ENCODE measurements around the gene MRPL42. TPM values are rescaled to one million over a fixed set of nuclear protein-coding genes. Genes with fewer than 3 reads are reported as not detected.
"Not testable (repeated sequence)": the region's sequence is repeated elsewhere in the genome, so short reads cannot be mapped to it uniquely, and the experiment has no call there.

MRPL42 gene
- polyA plus RNA-seq, 4 donors = 48.9 to 105 (median 71.8) TPM

GRCh38 chr12:93484315-93484981 is 17.1 kb downstream of the MRPL42 start:
- DNase-seq (ENCODE audit: low read depth in 4 of 4, low spot score in 3 of 4) = no peak

- not testable (repeated sequence) for DNase-seq (ENCODE audit: low read depth in 4 of 4, low spot score in 3 of 4)
Measured at GRCh38 chr12:93492808-93493207, 25.5 kb downstream of the MRPL42 start.

DNA sequence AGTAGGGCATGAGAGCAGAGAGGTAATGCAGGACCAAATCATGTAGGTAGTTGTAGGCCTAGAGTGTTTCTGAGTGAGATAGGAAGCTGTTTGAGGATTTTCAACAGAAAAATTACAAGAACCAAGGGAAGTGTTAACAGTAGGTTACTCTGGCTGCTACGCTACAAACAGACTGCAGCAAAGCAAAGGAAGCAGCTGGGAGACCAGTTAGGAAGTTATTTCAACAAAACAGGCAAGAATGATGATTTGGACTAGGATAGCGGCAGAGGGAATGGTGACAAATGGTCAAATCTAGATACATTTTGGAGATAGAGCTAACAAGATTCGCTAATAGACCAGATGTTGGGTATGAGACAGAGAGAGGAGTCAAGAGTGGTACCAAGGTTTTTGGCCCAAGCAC is 26.8 kb downstream of the MRPL42 start:
- no peak for DNase-seq (ENCODE audit: low read depth in 4 of 4, low spot score in 3 of 4)

GRCh38 chr12:93497456-93497855 is 30.1 kb downstream of the MRPL42 start:
- DNase-seq (ENCODE audit: low read depth in 4 of 4, low spot score in 3 of 4) = no peak

DNA sequence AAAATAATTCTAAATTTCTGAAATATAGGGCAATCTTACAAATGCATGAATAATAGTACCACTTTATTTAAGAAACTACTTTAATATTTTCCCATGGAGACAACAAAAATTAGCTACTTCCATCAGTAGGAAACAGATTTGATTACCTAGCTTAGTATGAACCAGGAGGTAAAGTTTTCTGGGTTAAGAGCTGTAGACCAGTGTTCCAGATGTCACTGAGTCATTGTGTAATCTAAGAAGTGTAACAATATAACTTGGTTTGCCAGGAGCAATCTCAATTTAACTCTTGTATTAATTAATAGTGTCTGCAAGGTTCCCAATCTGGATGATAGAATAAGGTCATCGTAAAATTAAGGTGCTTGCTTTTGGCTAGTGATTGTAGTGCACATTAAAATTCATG is 31.5 kb downstream of the MRPL42 start:
- DNase-seq (ENCODE audit: low read depth in 4 of 4, low spot score in 3 of 4) = not testable (repeated sequence)

GRCh38 chr12:93500201-93500600 is 32.9 kb downstream of the MRPL42 start:
- DNase-seq (ENCODE audit: low read depth in 4 of 4, low spot score in 3 of 4) = no peak

DNA sequence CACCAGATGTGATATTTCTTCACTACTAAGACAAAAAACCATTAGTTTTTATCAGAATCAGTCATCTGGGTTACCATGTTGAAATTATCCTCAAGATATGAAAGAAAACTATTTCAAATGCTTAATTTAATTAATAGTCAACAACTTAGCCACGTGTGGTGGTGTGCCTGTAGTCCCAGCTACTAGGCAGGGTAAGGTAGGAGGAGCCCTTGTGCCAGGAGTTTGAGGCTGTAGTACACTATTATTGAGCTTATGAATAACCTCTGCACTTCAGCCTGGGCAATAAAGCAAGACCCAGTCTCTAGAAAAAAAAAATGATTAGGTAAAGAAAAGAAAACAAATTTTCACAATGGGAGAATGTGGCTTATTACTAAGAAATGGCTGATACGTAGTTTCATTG is 33.4 kb downstream of the MRPL42 start:
- no peak for DNase-seq (ENCODE audit: low read depth in 4 of 4, low spot score in 3 of 4)

DNA sequence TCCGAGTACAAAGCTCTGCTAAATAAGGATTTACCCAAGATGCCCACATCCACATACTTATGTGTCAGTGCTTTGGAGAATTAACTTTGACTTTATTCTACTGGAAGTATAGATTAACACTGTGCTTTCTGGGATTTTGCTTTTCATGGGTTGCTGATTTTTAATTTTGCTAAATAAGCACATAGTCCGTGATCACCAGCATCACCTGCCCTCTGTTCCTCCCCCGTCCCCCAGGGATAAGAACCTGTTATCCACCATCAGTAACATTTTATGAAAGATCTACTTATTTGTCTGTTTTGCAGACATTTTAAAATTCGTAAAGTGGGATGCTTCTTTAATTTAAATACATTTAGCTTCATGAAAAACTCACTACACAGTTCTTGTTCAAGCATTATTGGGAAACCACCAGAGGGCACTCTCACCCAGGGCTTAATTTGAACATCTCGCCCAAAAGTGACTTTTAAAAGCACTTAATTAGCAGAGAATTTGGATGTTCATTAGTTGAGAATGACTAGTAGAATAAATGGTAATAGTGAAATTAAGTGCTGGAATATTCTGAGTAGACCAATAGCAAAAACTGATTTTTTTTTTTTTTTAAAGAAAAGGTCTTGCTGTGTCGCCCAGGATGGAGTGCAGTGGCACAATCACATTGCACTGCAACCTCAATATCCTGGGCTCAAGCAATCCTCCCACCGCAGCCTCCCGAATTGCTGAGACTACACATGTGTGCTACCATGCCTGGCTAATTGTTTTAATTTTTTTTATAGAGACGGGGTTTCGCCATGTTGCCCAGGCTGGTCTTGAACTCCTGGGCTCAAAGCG is 35.7 kb downstream of the MRPL42 start:
- peak in 3 of 4 donors; percentile 7 to 29 (median 20) for DNase-seq (ENCODE audit: low read depth in 4 of 4, low spot score in 3 of 4)

DNA sequence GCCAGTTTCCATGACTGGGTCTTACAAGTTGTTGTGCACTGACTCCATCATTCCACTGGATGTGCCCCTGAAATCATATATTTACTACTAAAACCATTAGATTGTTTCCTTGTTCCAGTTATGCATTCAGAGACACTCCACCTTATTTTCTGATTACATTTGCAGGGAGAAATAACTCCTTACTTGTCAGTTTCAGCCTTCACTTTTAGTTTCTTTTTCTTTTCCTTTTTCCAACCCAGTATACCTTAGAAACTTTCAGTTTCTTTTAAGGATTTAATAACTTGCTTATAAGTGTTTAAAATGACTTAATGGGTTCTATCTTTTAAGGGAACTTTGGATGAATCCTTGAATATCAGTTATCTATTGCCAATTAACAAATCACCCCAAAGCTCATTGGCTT is 39.9 kb downstream of the MRPL42 start:
- DNase-seq (ENCODE audit: low read depth in 4 of 4, low spot score in 3 of 4) = no peak

DNA sequence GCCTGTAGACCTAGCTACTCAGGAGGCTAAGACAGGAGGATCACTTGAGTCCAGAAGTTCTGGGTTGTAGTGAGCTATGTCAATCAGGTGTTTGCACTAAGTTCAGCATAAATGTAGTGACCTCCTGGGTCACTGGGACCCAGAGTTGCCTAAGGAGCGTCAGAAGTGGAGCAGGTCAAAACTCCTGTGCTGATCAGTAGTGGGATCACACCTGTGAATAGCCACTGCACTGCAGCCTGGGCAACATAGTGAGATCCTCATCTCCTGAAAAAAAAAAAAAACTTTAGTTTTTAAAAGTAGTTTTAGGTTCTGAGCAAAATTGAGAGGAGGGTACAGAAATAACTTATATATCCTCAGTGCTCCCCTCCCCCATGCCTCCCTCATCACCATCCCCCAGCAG is 42.2 kb downstream of the MRPL42 start:
- no peak for DNase-seq (ENCODE audit: low read depth in 4 of 4, low spot score in 3 of 4)

- no peak for DNase-seq (ENCODE audit: low read depth in 4 of 4, low spot score in 3 of 4)
Measured at GRCh38 chr12:93514853-93515252, 47.5 kb downstream of the MRPL42 start.

- DNase-seq (ENCODE audit: low read depth in 4 of 4, low spot score in 3 of 4) = no peak
Measured at GRCh38 chr12:93518725-93519124, 51.4 kb downstream of the MRPL42 start.

GRCh38 chr12:93519859-93520258 is 52.5 kb downstream of the MRPL42 start:
- no peak for DNase-seq (ENCODE audit: low read depth in 4 of 4, low spot score in 3 of 4)

DNA sequence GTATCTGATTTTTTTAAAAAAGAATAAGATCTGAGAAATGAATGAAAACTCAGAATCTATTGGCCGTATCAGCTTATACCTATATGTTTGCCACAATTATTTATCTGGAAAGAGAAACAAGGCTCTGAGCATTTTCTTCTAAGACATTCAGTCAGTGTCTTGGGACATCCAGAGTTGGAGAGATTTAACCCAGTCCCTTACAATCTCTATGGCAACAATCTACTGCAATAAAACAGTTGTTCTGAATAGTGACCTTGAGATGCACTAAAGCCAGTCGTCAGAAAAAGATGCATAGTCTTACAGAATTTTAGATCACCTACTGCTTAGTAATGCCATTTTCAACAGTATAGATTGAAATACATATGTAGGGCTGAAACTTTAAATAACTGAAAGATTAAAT is 53.1 kb downstream of the MRPL42 start:
- DNase-seq (ENCODE audit: low read depth in 4 of 4, low spot score in 3 of 4) = no peak

GRCh38 chr12:93521225-93522080 is 54.1 kb downstream of the MRPL42 start:
- DNase-seq (ENCODE audit: low read depth in 4 of 4, low spot score in 3 of 4) = no peak

DNA sequence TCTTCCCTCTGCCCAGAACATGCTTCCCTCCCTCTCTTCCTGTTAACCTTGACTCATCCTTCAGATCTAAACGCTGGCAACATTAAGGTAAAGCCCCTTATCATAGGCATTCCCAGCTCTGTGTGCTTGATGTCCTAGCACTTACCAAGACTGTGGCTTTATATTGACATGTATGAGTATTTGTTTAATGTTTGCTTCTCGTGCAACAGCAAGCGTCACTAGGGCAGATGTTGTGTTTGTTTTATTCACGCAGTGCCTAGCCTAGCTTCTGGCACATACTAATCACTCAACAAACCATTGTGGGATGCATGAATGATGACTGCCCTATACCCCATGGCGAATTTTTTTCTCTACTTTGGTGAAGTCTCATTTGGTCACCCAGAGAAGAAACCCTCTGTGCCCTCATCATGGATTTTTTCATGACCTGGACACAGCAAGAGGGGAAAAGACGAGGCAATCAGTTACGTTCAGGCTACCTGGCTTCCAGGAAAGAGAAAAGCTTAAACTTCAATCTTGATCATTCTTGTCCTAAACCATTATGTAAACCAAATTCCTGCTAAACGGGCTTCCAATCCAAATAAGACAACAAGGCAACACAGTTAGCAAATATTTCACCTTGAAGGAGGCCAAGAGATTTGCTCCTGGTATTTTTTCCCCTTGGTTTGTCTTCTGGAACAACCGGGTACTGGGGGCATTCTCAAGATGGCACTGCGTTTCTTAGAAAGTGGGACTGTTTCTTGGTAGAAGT is 57.2 kb downstream of the MRPL42 start:
- no peak for DNase-seq (ENCODE audit: low read depth in 4 of 4, low spot score in 3 of 4)

- no peak for DNase-seq (ENCODE audit: low read depth in 4 of 4, low spot score in 3 of 4)
Measured at GRCh38 chr12:93526786-93527428, 59.6 kb downstream of the MRPL42 start.

GRCh38 chr12:93530358-93530757 is 63.0 kb downstream of the MRPL42 start:
- DNase-seq (ENCODE audit: low read depth in 4 of 4, low spot score in 3 of 4) = no peak

DNA sequence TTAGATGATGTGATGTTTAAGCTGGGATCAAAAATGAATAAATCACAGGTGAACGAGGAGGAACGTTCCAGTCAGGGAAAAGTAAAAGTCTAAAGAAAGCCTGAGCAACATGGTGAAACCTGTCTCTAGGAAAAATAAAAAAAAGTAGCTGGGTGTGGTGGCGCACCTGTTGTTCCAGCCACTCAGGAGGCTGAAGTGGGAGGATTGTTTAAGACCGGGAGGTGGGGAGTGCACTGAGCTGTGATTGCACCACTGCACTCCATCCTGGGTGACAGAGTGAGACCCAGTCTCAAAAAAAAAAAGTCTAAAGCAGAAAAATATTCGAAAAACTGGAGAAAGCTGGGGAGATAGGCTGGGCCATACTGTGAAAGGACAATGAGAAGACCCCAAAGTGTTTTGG is 66.0 kb downstream of the MRPL42 start:
- DNase-seq (ENCODE audit: low read depth in 4 of 4, low spot score in 3 of 4) = no peak

Measured in left renal pelvis (tissue), 4 donors.